Right ventricle myocardium inferior (tissue), 1 donor: Measurements from ENCODE around the gene SPHK2. TPM values are rescaled to one million over a fixed set of nuclear protein-coding genes. Genes with fewer than 3 reads are reported as not detected.

ENCODE experiments used
- ATAC-seq: fragments of 200-7000 bp; cut with Tn5 transposase; one replicate; pipeline ENCODE4 v1.9.1; 2020; ENCODE audit warnings: mild to moderate bottlenecking, moderate library complexity
- DNase-seq: peaks from one replicate; pipeline ENCODE4 v3.0.0; 2021; ENCODE audit errors: missing footprints
- intact Hi-C: fragments of 100-400 bp; cut with DNase I; formaldehyde crosslinking; loops from one replicate; pipeline ENCODE4 v1.11.0; 2022
- total RNA-seq: library from RNA; stranded (reverse); fragmentation: NEBNext Ultra II Directional; extraction: Animal tissue kit (Norgen Biotek cat#: 25700); gene quantifications from one replicate; pipeline ENCODE4 v1.2.1, GENCODE V29; 2021
- donor health status: DM: no; HTN: yes; CAD: no; lungs with severe emphysema.

SPHK2 gene
- total RNA-seq, 1 donor from 2014 or later, result 7.2 TPM

- intact Hi-C loops, result no loop called here
- no peak for ATAC-seq
- DNase-seq, result peak; percentile 55
These were observed 14.1 kb downstream of the SPHK2 start for GRCh38 chr19:48633148-48634035.

GRCh38 chr19:48634036-48634342, 14.7 kb downstream of the SPHK2 start:
- no peak for DNase-seq
- intact Hi-C loops, result no loop called here
- no peak for ATAC-seq

- DNase-seq (peak; percentile 97), ATAC-seq (peak; percentile 53)
- intact Hi-C loops, result loop anchor here (5.0 kb wide), 2 partner anchors 78 to 343 kb away; no protein-coding TSS in a partner anchor
These were observed 15.3 kb downstream of the SPHK2 start for GRCh38 chr19:48634424-48635262.

- DNase-seq (peak; percentile 86), ATAC-seq (peak; percentile 46)
- intact Hi-C loops, result loop anchor here (5.0 kb wide), 2 partner anchors 77 to 342 kb away; no protein-coding TSS in a partner anchor
These were observed 16.1 kb downstream of the SPHK2 start for GRCh38 chr19:48635263-48635965.

- DNase-seq, result no peak
- no peak for ATAC-seq
- intact Hi-C loops, result loop anchor here (5.0 kb wide), 2 partner anchors 76 to 341 kb away; no protein-coding TSS in a partner anchor
These were observed 16.9 kb downstream of the SPHK2 start for GRCh38 chr19:48635966-48636858.

- intact Hi-C loops, result loop anchor here (5.0 kb wide), 2 partner anchors 75 to 340 kb away; no protein-coding TSS in a partner anchor
- no peak for DNase-seq
These were observed 17.6 kb downstream of the SPHK2 start, which contains the start of gene DBP for GRCh38 chr19:48636859-48637448. TSS of gene DBP (minus strand) at chr19:48637379. CDS start at chr19:48636994, 385 bp downstream.

GRCh38 chr19:48637449-48637947, 18.2 kb downstream of the SPHK2 start:
- peak; percentile 99 for DNase-seq
- intact Hi-C loops, result loop anchor here (5.0 kb wide), 2 partner anchors 75 to 340 kb away; no protein-coding TSS in a partner anchor
- ATAC-seq, result peak; percentile 83

More at GRCh38 chr19:48636859-48637448, 17.6 kb downstream of the SPHK2 start, which contains the start of gene DBP:
- ATAC-seq, result peak; percentile 5

- DNase-seq, result no peak
- intact Hi-C loops, result loop anchor here (5.0 kb wide), 2 partner anchors 74 to 339 kb away; no protein-coding TSS in a partner anchor
- ATAC-seq, result peak; percentile 40
These were observed 18.9 kb downstream of the SPHK2 start for GRCh38 chr19:48637948-48638830.

- DNase-seq (no peak), ATAC-seq (no peak)
- intact Hi-C loops, result loop anchor here (5.0 kb wide), 2 partner anchors 73 to 338 kb away; no protein-coding TSS in a partner anchor
These were observed 19.6 kb downstream of the SPHK2 start for GRCh38 chr19:48638831-48639381.

GRCh38 chr19:48639483-48640375, 20.4 kb downstream of the SPHK2 start:
- intact Hi-C loops, result loop anchor here (5.0 kb wide), 2 partner anchors 73 to 338 kb away; no protein-coding TSS in a partner anchor
- ATAC-seq, result no peak
- DNase-seq, result no peak

GRCh38 chr19:48641850-48642249, 22.5 kb downstream of the SPHK2 start:
- intact Hi-C loops, result no loop called here
- DNase-seq, result no peak
- ATAC-seq, result no peak

- ATAC-seq (no peak), DNase-seq (no peak)
- intact Hi-C loops, result no loop called here
These were observed 23.6 kb downstream of the SPHK2 start for GRCh38 chr19:48642862-48643261.

- no peak for ATAC-seq
- DNase-seq, result no peak
These were observed 25.0 kb downstream of the SPHK2 start for GRCh38 chr19:48644355-48644754.

GRCh38 chr19:48644839-48645619, 25.7 kb downstream of the SPHK2 start:
- intact Hi-C loops, result loop anchor here (5.0 kb wide), 2 partner anchors 137 to 197 kb away; no protein-coding TSS in a partner anchor
- DNase-seq (peak; percentile 85), ATAC-seq (peak; percentile 75)

More at GRCh38 chr19:48644355-48644754, 25.0 kb downstream of the SPHK2 start:
- intact Hi-C loops, result no loop called here
